ENCODE results near the gene BMP2K.

Gene BMP2K

GRCh38 chr4:78930016-78930629, 154.0 kb downstream of the BMP2K start:
- Histone ChIP-seq H3K27me3 (no peaks in the 10 kb centered on the region), H3K36me3 (peaks cover 15 to 42% (median 29%) of the 10 kb centered on the region in 3 donors), H3K4me1 (no peaks in the 10 kb centered on the region), H3K4me3 (no peak overlapping the region), H3K9me3 (no peaks in the 10 kb centered on the region), H3K27ac (no peak overlapping the region)
- DNase-seq = no peak
- intact Hi-C loops (cut with DNase I; ENCODE audit: low total_unique reads) = no loop called here
- TF ChIP-seq, protein P1, sequence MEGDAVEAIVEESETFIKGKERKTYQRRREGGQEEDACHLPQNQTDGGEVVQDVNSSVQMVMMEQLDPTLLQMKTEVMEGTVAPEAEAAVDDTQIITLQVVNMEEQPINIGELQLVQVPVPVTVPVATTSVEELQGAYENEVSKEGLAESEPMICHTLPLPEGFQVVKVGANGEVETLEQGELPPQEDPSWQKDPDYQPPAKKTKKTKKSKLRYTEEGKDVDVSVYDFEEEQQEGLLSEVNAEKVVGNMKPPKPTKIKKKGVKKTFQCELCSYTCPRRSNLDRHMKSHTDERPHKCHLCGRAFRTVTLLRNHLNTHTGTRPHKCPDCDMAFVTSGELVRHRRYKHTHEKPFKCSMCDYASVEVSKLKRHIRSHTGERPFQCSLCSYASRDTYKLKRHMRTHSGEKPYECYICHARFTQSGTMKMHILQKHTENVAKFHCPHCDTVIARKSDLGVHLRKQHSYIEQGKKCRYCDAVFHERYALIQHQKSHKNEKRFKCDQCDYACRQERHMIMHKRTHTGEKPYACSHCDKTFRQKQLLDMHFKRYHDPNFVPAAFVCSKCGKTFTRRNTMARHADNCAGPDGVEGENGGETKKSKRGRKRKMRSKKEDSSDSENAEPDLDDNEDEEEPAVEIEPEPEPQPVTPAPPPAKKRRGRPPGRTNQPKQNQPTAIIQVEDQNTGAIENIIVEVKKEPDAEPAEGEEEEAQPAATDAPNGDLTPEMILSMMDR (IDR thresholded peaks at IDR 0.05) = no peak

DNA sequence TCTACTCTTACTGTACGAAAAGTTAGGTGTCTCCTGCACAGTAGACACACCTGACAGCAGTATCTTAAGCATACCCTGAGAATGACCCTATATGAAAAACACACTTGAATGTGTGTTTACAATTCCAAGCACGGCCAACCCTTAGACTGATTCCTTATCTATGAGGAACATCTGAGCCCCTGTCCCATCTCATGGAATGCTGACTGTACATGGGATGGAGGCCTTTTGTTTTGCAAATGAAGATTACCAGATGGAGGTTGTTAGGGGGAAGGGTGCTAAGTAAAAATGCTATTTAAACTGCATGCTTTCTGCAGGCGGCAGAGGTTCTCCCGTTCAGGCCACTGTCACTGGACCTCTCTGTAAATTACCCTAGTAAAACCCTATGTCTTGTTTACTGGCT, 160.8 kb downstream of the BMP2K start:
- Histone ChIP-seq H3K27me3 (no peaks in the 10 kb centered on the region), H3K36me3 (peaks cover 0 to 8% (median 0%) of the 10 kb centered on the region in 3 donors), H3K27ac (no peak overlapping the region), H3K9me3 (no peaks in the 10 kb centered on the region), H3K4me1 (peaks cover 0 to 19% (median 10%) of the 10 kb centered on the region in 4 donors), H3K4me3 (no peak overlapping the region)
- TF ChIP-seq, protein P1 (IDR thresholded peaks at IDR 0.05) = no peak
- intact Hi-C loops (cut with DNase I; ENCODE audit: low total_unique reads) = no loop called here
- DNase-seq = no peak

DNA sequence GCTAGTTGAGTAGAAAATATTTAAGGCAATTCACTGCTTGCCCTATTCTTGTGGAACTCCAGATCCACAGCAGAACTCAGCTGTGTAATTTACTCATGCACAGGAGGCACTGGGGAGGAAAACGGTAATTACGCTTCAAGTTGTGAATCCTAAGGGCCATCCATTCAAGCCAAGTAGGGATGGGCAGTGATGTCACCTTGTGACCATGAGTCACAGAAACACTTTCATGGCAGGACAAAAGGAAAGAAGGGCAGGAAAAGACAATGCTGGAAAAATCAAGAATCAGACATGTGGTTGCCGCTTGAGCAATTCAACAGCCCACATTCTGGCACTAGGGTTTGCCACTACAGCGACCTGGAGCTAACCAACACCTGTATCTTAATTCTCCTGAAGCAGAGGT, 161.7 kb downstream of the BMP2K start:
- no peaks in the 10 kb centered on the region for H3K9me3 ChIP-seq
- no peak overlapping the region for H3K27ac ChIP-seq
- peaks cover 0 to under 1% (median 0%) of the 10 kb centered on the region in 3 donors for H3K36me3 ChIP-seq
- DNase-seq = no peak
- no peaks in the 10 kb centered on the region for H3K27me3 ChIP-seq
- TF ChIP-seq, protein P1 (IDR thresholded peaks at IDR 0.05) = no peak
- H3K4me1 ChIP-seq = peaks cover 0 to 19% (median 10%) of the 10 kb centered on the region in 4 donors
- intact Hi-C loops (cut with DNase I; ENCODE audit: low total_unique reads) = no loop called here
- H3K4me3 ChIP-seq = peak overlapping the region in 1 of 2 donors; percentile 83

DNA sequence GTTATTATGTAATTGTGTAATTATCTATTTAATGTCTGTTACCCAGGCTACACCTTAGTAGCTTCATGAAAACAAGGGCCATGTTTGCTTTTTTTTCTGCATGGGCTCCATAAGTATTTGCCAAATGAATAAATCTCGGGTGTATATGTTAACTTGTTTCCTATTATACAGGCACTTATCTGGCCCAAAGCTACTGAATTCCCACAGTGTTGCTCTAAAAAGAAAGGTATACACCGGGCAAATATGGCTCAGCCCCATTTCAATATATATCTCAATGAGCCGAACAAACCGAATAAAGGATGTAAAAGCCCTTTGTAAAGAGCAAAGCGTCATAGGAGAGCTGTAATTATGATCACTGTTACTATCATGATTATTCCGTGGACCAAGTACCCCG, 162.3 kb downstream of the BMP2K start:
- intact Hi-C loops (cut with DNase I; ENCODE audit: low total_unique reads) = no loop called here
- Histone ChIP-seq H3K27me3 (no peaks in the 10 kb centered on the region), H3K4me3 (peak overlapping the region; percentile 82 to 83), H3K9me3 (no peaks in the 10 kb centered on the region), H3K27ac (peak overlapping the region; percentile 73 to 74), H3K4me1 (peaks cover 0 to 19% (median 10%) of the 10 kb centered on the region in 4 donors), H3K36me3 (no peaks in the 10 kb centered on the region)
- no peak for DNase-seq
- TF ChIP-seq, protein P1 (IDR thresholded peaks at IDR 0.05) = no peak

DNA sequence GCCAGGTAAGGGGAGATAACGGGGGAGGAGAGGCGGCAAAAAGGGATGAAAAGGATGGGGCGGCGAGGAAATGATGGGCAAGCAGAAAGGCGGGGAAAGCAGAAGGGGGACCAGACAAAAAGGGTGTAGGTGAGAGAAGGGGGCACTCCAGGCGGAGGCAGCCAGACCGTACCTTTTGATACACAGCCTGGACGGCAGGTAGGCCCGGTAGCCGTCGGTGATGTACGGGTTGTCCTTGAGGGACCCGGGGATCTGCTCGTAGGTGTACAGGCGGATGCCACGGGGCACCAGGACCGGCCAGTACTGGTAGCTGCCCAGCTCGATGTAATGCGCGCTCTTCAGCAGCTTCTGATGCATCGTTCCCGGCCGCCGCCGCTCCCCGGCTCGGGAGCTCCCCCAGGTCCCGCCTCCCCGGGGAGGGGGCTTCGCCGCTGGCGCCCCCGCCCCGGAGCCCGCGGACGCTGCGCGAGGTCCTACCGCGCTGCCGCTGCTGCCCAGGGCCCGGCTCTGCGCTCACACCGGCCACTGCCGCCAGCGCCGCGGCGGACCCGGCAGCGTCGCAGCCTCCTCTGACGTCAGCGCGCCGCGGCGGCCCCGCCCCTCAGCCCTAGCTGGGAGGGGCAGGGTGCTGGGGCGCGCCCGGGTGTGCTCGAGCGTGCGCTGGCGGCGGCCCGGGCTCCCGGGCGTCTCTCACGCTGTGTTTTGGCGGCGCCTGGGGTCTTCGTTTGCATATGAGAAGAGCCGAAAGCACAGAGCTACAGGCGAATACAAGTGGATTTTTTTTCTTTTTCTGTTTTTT, 162.9 kb downstream of the BMP2K start, which contains the start of gene PAQR3:
PAQR3 (minus strand) TSS at position 571 of the 799 bp plus-strand sequence; CDS start at position 357, 214 bp downstream.
- peak; percentile 84 to 91 for DNase-seq
- intact Hi-C loops (cut with DNase I; ENCODE audit: low total_unique reads) = no loop called here
- Histone ChIP-seq H3K27ac (peak within 1 kb of the TSS; percentile 73 to 74), H3K4me3 (peak within 1 kb of the TSS; percentile 82 to 83), H3K4me1 (peaks cover 0 to 19% (median 10%) of the 10 kb centered on the region in 4 donors), H3K36me3 (no peaks in the 10 kb centered on the region), H3K27me3 (no peaks in the 10 kb centered on the region), H3K9me3 (no peaks in the 10 kb centered on the region)
- TF ChIP-seq, protein P1 (IDR thresholded peaks at IDR 0.05) = no peak

All from tibial artery (tissue), 4 donors.